ENCODE results near the gene TTLL1.

DNA sequence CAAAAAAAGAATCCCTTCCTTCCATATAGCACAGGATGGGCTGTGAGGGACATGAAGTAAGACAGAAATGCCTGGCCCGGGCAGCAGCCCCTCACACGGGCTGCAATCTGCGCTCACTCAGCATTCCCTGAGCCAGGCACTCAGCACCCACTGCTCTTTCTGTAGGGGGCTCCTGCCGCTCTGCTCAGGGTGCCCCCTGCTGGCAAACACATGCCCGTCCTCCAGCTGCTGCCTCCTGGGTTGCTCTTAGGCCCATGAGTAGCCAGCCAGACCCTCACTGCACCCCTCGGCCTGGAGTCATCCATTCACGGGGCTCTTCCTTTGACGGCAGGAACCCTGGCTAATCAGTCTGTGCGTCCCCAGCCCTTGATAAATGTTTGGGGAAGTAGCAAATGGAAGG is 47.1 kb upstream of the TTLL1 start:
- TF ChIP-seq, protein P1, sequence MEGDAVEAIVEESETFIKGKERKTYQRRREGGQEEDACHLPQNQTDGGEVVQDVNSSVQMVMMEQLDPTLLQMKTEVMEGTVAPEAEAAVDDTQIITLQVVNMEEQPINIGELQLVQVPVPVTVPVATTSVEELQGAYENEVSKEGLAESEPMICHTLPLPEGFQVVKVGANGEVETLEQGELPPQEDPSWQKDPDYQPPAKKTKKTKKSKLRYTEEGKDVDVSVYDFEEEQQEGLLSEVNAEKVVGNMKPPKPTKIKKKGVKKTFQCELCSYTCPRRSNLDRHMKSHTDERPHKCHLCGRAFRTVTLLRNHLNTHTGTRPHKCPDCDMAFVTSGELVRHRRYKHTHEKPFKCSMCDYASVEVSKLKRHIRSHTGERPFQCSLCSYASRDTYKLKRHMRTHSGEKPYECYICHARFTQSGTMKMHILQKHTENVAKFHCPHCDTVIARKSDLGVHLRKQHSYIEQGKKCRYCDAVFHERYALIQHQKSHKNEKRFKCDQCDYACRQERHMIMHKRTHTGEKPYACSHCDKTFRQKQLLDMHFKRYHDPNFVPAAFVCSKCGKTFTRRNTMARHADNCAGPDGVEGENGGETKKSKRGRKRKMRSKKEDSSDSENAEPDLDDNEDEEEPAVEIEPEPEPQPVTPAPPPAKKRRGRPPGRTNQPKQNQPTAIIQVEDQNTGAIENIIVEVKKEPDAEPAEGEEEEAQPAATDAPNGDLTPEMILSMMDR (IDR thresholded peaks at IDR 0.05): peak; percentile 44 to 57 (median 53)
- TF ChIP-seq POLR2AphosphoS5 (IDR thresholded peaks at IDR 0.05) (no peak), POLR2A (IDR thresholded peaks at IDR 0.05) (no peak)
